Ishikawa (cell line): ENCODE results near the gene MEIS1.

Experiments used
- CEBPB ChIP-seq: IDR thresholded peaks from 2 replicates; pipeline ENCODE4 v1.6.1; 2012
- CREB1 ChIP-seq: IDR thresholded peaks from 2 replicates; pipeline ENCODE4 v1.6.1; 2012; ENCODE audit warnings: low read depth
- EGR1 ChIP-seq: IDR thresholded peaks from 2 replicates; pipeline ENCODE4 v1.6.1; 2012
- EP300 ChIP-seq: IDR thresholded peaks from 2 replicates; pipeline ENCODE4 v1.6.1; 2012; ENCODE audit warnings: borderline replicate concordance
- FOXM1 ChIP-seq: IDR thresholded peaks from 2 replicates; pipeline ENCODE4 v1.6.1; 2012; ENCODE audit warnings: low read depth, borderline replicate concordance
- MAX ChIP-seq: IDR thresholded peaks from 2 replicates; pipeline ENCODE4 v1.6.1; 2012
- NFIC ChIP-seq: IDR thresholded peaks from 2 replicates; pipeline ENCODE4 v1.6.1; 2012
- RAD21 ChIP-seq: IDR thresholded peaks from 2 replicates; pipeline ENCODE4 v1.6.1; 2012; ENCODE audit warnings: low read depth
- TAF1 ChIP-seq: IDR thresholded peaks from 2 replicates; pipeline ENCODE4 v1.6.1; 2012; ENCODE audit warnings: low read depth, mild to moderate bottlenecking
- TCF12 ChIP-seq: IDR thresholded peaks from 2 replicates; pipeline ENCODE4 v1.6.1; 2012; ENCODE audit warnings: low read depth
- TEAD4 ChIP-seq: IDR thresholded peaks from 2 replicates; pipeline ENCODE4 v1.6.1; 2012
- YY1 ChIP-seq: IDR thresholded peaks from 2 replicates; pipeline ENCODE4 v1.6.1; 2012; ENCODE audit warnings: low read depth
- ZBTB7A ChIP-seq: IDR thresholded peaks from 2 replicates; pipeline ENCODE4 v1.6.1; 2012; ENCODE audit warnings: low read depth
- TF ChIP-seq, protein P1 (sequence below): IDR thresholded peaks from 2 replicates; pipeline ENCODE4 v1.6.1; 2012; ENCODE audit warnings: low read depth, mild to moderate bottlenecking
- TF ChIP-seq, protein P2 (sequence below): IDR thresholded peaks from 2 replicates; pipeline ENCODE4 v1.6.1; 2012

MEIS1 gene

GRCh38 chr2:66578054-66578686 is 143.2 kb downstream of the MEIS1 start:
- TF ChIP-seq MAX: no peak

DNA sequence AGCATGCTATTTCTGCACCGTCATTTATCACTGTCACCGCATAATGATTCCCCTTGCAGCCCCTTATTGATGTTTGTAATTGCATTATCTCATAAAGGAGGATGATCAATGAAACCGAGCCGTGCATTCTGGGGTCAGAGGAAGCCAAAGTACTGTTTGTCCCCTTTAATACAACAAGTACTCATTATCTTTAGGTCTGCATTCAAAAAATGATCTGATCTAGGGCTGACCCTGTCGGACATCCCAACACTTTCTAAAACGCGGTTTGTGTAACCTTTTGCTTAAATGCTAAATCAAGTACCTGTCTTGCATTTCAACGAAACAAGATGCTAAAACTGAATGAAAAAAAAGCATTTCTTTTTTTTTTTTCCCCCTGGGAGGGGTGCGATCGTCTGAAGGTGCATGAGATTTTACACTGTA is 143.8 kb downstream of the MEIS1 start:
- TF ChIP-seq, protein P1, sequence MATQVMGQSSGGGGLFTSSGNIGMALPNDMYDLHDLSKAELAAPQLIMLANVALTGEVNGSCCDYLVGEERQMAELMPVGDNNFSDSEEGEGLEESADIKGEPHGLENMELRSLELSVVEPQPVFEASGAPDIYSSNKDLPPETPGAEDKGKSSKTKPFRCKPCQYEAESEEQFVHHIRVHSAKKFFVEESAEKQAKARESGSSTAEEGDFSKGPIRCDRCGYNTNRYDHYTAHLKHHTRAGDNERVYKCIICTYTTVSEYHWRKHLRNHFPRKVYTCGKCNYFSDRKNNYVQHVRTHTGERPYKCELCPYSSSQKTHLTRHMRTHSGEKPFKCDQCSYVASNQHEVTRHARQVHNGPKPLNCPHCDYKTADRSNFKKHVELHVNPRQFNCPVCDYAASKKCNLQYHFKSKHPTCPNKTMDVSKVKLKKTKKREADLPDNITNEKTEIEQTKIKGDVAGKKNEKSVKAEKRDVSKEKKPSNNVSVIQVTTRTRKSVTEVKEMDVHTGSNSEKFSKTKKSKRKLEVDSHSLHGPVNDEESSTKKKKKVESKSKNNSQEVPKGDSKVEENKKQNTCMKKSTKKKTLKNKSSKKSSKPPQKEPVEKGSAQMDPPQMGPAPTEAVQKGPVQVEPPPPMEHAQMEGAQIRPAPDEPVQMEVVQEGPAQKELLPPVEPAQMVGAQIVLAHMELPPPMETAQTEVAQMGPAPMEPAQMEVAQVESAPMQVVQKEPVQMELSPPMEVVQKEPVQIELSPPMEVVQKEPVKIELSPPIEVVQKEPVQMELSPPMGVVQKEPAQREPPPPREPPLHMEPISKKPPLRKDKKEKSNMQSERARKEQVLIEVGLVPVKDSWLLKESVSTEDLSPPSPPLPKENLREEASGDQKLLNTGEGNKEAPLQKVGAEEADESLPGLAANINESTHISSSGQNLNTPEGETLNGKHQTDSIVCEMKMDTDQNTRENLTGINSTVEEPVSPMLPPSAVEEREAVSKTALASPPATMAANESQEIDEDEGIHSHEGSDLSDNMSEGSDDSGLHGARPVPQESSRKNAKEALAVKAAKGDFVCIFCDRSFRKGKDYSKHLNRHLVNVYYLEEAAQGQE: no peak
- TF ChIP-seq TEAD4 (no peak), MAX (no peak), ZBTB7A (no peak), YY1 (no peak), CEBPB (no peak), FOXM1 (no peak), EP300 (no peak), RAD21 (no peak), CREB1 (no peak), TCF12 (no peak)

GRCh38 chr2:66579186-66580126 is 144.5 kb downstream of the MEIS1 start:
- no peak for TF ChIP-seq EP300
- no peak for TF ChIP-seq TCF12
- no peak for TF ChIP-seq ZBTB7A
- no peak for TF ChIP-seq YY1
- TF ChIP-seq TAF1: no peak
- TF ChIP-seq, protein P1: no peak
- no peak for TF ChIP-seq FOXM1
- no peak for TF ChIP-seq EGR1
- TF ChIP-seq CREB1: no peak
- TF ChIP-seq, protein P2, sequence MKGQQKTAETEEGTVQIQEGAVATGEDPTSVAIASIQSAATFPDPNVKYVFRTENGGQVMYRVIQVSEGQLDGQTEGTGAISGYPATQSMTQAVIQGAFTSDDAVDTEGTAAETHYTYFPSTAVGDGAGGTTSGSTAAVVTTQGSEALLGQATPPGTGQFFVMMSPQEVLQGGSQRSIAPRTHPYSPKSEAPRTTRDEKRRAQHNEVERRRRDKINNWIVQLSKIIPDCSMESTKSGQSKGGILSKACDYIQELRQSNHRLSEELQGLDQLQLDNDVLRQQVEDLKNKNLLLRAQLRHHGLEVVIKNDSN: no peak
- TF ChIP-seq RAD21: no peak
- no peak for TF ChIP-seq CEBPB
- no peak for TF ChIP-seq TEAD4
- TF ChIP-seq NFIC: no peak
- no peak for TF ChIP-seq MAX

DNA sequence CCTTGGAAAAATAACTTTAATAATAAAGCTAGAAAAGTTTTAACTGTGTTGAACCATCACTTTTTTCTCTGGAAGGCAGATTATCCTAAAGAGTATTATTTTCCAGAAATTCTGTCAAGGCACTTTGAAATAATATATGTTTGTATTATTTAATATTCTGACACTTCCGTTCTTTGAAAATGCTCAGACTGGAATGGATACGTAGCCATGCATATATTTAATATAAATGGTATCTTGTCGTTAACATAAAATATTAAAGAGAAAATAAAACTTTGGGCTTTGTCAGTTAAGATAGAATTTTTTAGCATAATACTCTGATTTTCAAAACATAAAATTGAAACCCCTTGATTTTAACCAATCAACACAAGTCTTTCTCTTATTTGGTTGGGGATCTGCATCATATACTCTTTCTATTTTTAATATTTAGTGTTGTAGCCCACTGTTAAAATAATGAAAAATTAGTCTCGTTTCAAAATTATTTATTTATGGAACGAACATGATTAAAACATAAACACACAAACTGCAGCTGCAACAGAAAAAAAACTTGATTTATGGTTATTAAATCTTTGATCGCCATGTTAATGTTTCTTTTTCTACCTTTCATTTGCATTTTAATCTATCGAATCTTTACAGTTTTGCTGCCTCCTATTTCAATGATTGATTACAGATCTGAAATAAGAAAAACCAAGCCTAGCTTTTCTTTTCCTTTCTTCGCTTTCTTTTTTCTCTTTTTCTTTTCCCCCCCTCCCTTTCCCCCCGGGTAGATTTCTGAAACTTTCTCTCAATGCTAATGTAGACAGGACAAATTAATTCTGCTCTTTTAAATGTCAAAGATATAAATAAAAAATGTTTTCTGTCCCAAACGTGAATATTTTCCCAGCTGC is 145.5 kb downstream of the MEIS1 start:
- TF ChIP-seq TEAD4 (no peak), FOXM1 (no peak), ZBTB7A (no peak), YY1 (no peak), CREB1 (no peak), TAF1 (no peak), NFIC (no peak), EGR1 (no peak), MAX (no peak), CEBPB (no peak), EP300 (no peak), TCF12 (no peak), RAD21 (no peak)
- TF ChIP-seq, protein P1: no peak
- TF ChIP-seq, protein P2: no peak
